Measurements from ENCODE around the gene NEK6.

Gene NEK6

GRCh38 chr9:124312290-124313265 lies 54.8 kb downstream of the NEK6 start:
- Histone ChIP-seq H4K91ac (ENCODE audit: low read length) (no peak overlapping the region), H2BK120ac (ENCODE audit: low read depth, low read length) (no peak overlapping the region), H2AK5ac (ENCODE audit: low read length, severe bottlenecking) (no peak overlapping the region), H4K8ac (ENCODE audit: low read length) (no peak overlapping the region), H2BK12ac (ENCODE audit: low read length in 2 of 2) (no peak overlapping the region), H3K9me3 (ENCODE audit: control insufficient read depth, low read length) (no peaks in the 10 kb centered on the region), H3K9ac (ENCODE audit: low read length) (no peak overlapping the region), H3K4ac (ENCODE audit: low read depth in 1 of 2, low read length in 2 of 2) (no peak overlapping the region), H3K27ac (ENCODE audit: low read length, poor library complexity, severe bottlenecking) (no peak overlapping the region), H3K4me2 (ENCODE audit: low read length, poor library complexity, severe bottlenecking) (no peak overlapping the region), H3K18ac (ENCODE audit: low read depth in 1 of 2, low read length in 2 of 2) (peak overlapping the region in 1 of 2 experiments; percentile 11), H3K4me3 (ENCODE audit: insufficient read depth in 1 of 2, low read depth in 1 of 2, low read length in 2 of 2) (no peak overlapping the region), H3K4me1 (ENCODE audit: control insufficient read depth, insufficient read depth, low read depth, low read length) (peaks cover 32% of the 10 kb centered on the region), H2AFZ (ENCODE audit: low read depth, low read length) (no peak overlapping the region), H3K36me3 (ENCODE audit: control insufficient read depth in 1 of 2, insufficient read depth in 2 of 2, low read depth in 1 of 2, low read length in 2 of 2) (peaks cover 91 to 92% of the 10 kb centered on the region in 2 experiments), H2BK5ac (ENCODE audit: low read depth, low read length, poor library complexity, severe bottlenecking) (no peak overlapping the region), H3K79me1 (replicated peaks; ENCODE audit: low read length, poor library complexity, severe bottlenecking) (peaks cover 40% of the 10 kb centered on the region), H3K27me3 (ENCODE audit: control insufficient read depth in 1 of 2, insufficient read depth in 1 of 2, low read length in 2 of 2) (no peaks in the 10 kb centered on the region), H3K14ac (ENCODE audit: low read length in 2 of 2) (no peak overlapping the region), H2BK15ac (ENCODE audit: low read depth, poor library complexity, severe bottlenecking) (no peak overlapping the region), H3K23ac (ENCODE audit: low read length in 2 of 2) (no peak overlapping the region)
- no peak for DNase-seq
- 94% methylated on average over 26 of the region's 27 CpGs for WGBS

- 97% methylated on average over 18 of the region's 18 CpGs for WGBS
- no peak overlapping the region for H2AFZ ChIP-seq (ENCODE audit: low read depth, low read length)
Measured at GRCh38 chr9:124313940-124314339, 56.2 kb downstream of the NEK6 start.

GRCh38 chr9:124315882-124316281 lies 58.1 kb downstream of the NEK6 start:
- no peak overlapping the region for H2BK15ac ChIP-seq (ENCODE audit: low read depth, poor library complexity, severe bottlenecking)
- no peak overlapping the region for H2BK12ac ChIP-seq (ENCODE audit: low read length in 2 of 2)
- H2BK5ac ChIP-seq (ENCODE audit: low read depth, low read length, poor library complexity, severe bottlenecking) = no peak overlapping the region
- 98% methylated on average over 16 of the region's 16 CpGs for WGBS
- H3K14ac ChIP-seq (ENCODE audit: low read length in 2 of 2) = no peak overlapping the region
- no peak for DNase-seq
- no peak overlapping the region for H3K4me3 ChIP-seq (ENCODE audit: insufficient read depth in 1 of 2, low read depth in 1 of 2, low read length in 2 of 2)
- no peak overlapping the region for H4K8ac ChIP-seq (ENCODE audit: low read length)
- no peak overlapping the region for H2BK120ac ChIP-seq (ENCODE audit: low read depth, low read length)
- H3K79me1 ChIP-seq (replicated peaks; ENCODE audit: low read length, poor library complexity, severe bottlenecking) = peaks cover 43% of the 10 kb centered on the region
- no peaks in the 10 kb centered on the region for H3K9me3 ChIP-seq (ENCODE audit: control insufficient read depth, low read length)
- no peak overlapping the region for H3K18ac ChIP-seq (ENCODE audit: low read depth in 1 of 2, low read length in 2 of 2)
- H3K27me3 ChIP-seq (ENCODE audit: control insufficient read depth in 1 of 2, insufficient read depth in 1 of 2, low read length in 2 of 2) = no peaks in the 10 kb centered on the region
- H2AFZ ChIP-seq (ENCODE audit: low read depth, low read length) = no peak overlapping the region
- no peak overlapping the region for H3K4ac ChIP-seq (ENCODE audit: low read depth in 1 of 2, low read length in 2 of 2)
- no peak overlapping the region for H3K4me2 ChIP-seq (ENCODE audit: low read length, poor library complexity, severe bottlenecking)
- H2AK5ac ChIP-seq (ENCODE audit: low read length, severe bottlenecking) = no peak overlapping the region
- peaks cover 82 to 90% of the 10 kb centered on the region in 2 experiments for H3K36me3 ChIP-seq (ENCODE audit: control insufficient read depth in 1 of 2, insufficient read depth in 2 of 2, low read depth in 1 of 2, low read length in 2 of 2)
- H4K91ac ChIP-seq (ENCODE audit: low read length) = no peak overlapping the region
- no peak overlapping the region for H3K9ac ChIP-seq (ENCODE audit: low read length)
- no peak overlapping the region for H3K27ac ChIP-seq (ENCODE audit: low read length, poor library complexity, severe bottlenecking)
- H3K4me1 ChIP-seq (ENCODE audit: control insufficient read depth, insufficient read depth, low read depth, low read length) = peaks cover 14% of the 10 kb centered on the region
- no peak overlapping the region for H3K23ac ChIP-seq (ENCODE audit: low read length in 2 of 2)

More at GRCh38 chr9:124313940-124314339, 56.2 kb downstream of the NEK6 start:
- Histone ChIP-seq H3K36me3 (ENCODE audit: control insufficient read depth in 1 of 2, insufficient read depth in 2 of 2, low read depth in 1 of 2, low read length in 2 of 2) (peaks cover 82 to 89% of the 10 kb centered on the region in 2 experiments), H2BK15ac (ENCODE audit: low read depth, poor library complexity, severe bottlenecking) (no peak overlapping the region), H3K4me1 (ENCODE audit: control insufficient read depth, insufficient read depth, low read depth, low read length) (peaks cover 24% of the 10 kb centered on the region), H2BK5ac (ENCODE audit: low read depth, low read length, poor library complexity, severe bottlenecking) (no peak overlapping the region), H3K4ac (ENCODE audit: low read depth in 1 of 2, low read length in 2 of 2) (no peak overlapping the region), H3K18ac (ENCODE audit: low read depth in 1 of 2, low read length in 2 of 2) (peak overlapping the region in 1 of 2 experiments; percentile 52), H3K27ac (ENCODE audit: low read length, poor library complexity, severe bottlenecking) (no peak overlapping the region), H3K14ac (ENCODE audit: low read length in 2 of 2) (no peak overlapping the region), H3K4me3 (ENCODE audit: insufficient read depth in 1 of 2, low read depth in 1 of 2, low read length in 2 of 2) (no peak overlapping the region), H3K79me1 (replicated peaks; ENCODE audit: low read length, poor library complexity, severe bottlenecking) (peaks cover 42% of the 10 kb centered on the region), H3K23ac (ENCODE audit: low read length in 2 of 2) (no peak overlapping the region), H3K27me3 (ENCODE audit: control insufficient read depth in 1 of 2, insufficient read depth in 1 of 2, low read length in 2 of 2) (no peaks in the 10 kb centered on the region), H4K8ac (ENCODE audit: low read length) (no peak overlapping the region), H3K9me3 (ENCODE audit: control insufficient read depth, low read length) (no peaks in the 10 kb centered on the region), H4K91ac (ENCODE audit: low read length) (peak overlapping the region; percentile 35), H3K4me2 (ENCODE audit: low read length, poor library complexity, severe bottlenecking) (no peak overlapping the region), H2BK120ac (ENCODE audit: low read depth, low read length) (no peak overlapping the region), H2AK5ac (ENCODE audit: low read length, severe bottlenecking) (no peak overlapping the region), H2BK12ac (ENCODE audit: low read length in 2 of 2) (no peak overlapping the region), H3K9ac (ENCODE audit: low read length) (no peak overlapping the region)
- no peak for DNase-seq

Measured in mesenchymal stem cell (in vitro differentiated cells and primary cell).